Head of caudate nucleus (tissue), 42 donors: Measurements from ENCODE around the gene ESYT2.
"Not testable (repeated sequence)": the region's sequence is repeated elsewhere in the genome, so short reads cannot be mapped to it uniquely, and the experiment has no call there.

Experiments
- DNase-seq, 42 donors: peaks; one replicate each; pipeline versions ENCODE4 v3.0.0 to v3.0.0-alpha.2; 2020 to 2021; ENCODE audit warnings: mixed read lengths in 7 of 42
- intact Hi-C: fragments of 100-400 bp; cut with DNase I; formaldehyde crosslinking; loops from one replicate; pipeline ENCODE4 v1.15.0; 2022

ESYT2 gene

GRCh38 chr7:158858592-158859503 is 29.5 kb upstream of the ESYT2 start:
- peak in 1 of 42 donors; percentile 29 for DNase-seq
- intact Hi-C loops, result loop anchor here (10.0 kb wide), 1 partner anchor 154 kb away; the partner anchor contains the start of gene NCAPG2

GRCh38 chr7:158856883-158857668 is 27.8 kb upstream of the ESYT2 start:
- peak in 3 of 42 donors; percentile 3 to 40 (median 30) for DNase-seq
- intact Hi-C loops, result loop anchor here (10.0 kb wide), 1 partner anchor 152 kb away; the partner anchor contains the start of gene NCAPG2

- peak in 1 of 42 donors; percentile 30 for DNase-seq
- intact Hi-C loops, result loop anchor here (10.0 kb wide), 1 partner anchor 150 kb away; the partner anchor contains the start of gene NCAPG2
These were observed 25.4 kb upstream of the ESYT2 start for GRCh38 chr7:158854681-158855081.

GRCh38 chr7:158850545-158851102 is 21.3 kb upstream of the ESYT2 start:
- DNase-seq, result peak in 2 of 42 donors; percentile 1 to 25
- intact Hi-C loops, result loop anchor here (10.0 kb wide), 1 partner anchor 146 kb away; the partner anchor contains the start of gene NCAPG2

GRCh38 chr7:158849768-158850544 is 20.6 kb upstream of the ESYT2 start:
- no peak for DNase-seq
- intact Hi-C loops, result loop anchor here (10.0 kb wide), 1 partner anchor 145 kb away; the partner anchor contains the start of gene NCAPG2

DNA sequence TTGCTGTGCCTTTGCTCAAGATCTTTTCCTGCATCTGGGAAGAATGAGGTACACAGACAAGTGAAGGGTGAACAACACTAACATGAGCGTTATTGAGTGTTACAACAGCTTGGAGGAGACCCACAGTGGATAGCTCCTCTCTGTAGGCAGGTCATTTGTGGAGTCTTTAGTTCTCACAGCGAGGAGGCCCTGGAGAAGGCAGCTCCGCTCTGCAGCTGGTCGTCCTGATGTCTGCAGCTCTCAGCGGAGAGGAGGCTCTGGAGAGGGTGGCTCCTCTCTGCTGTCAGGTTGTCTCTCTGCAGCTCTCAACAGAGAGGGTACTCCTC is 20.1 kb upstream of the ESYT2 start:
- DNase-seq, result no peak
- intact Hi-C loops, result no loop called here

DNA sequence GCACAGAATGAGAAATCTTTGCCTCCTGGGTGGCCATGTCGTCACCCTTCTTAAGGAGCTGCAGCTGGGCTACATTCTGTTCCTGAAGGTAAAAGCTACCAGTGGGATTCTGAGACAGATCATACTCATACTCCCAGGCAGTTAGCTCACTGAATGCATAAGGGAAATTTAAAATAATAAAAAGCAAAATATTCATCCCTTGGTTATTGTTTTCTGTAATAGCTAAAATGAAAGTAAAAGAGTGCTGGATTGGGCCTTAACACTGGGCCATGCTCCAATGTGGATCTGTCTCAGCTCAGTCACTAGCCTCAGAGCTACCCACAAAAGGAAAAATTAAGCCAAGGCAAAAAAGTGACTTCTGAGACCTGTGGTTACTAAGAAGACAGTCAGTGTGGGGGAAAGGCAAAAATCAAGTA is 18.1 kb upstream of the ESYT2 start:
- intact Hi-C loops, result no loop called here

DNA sequence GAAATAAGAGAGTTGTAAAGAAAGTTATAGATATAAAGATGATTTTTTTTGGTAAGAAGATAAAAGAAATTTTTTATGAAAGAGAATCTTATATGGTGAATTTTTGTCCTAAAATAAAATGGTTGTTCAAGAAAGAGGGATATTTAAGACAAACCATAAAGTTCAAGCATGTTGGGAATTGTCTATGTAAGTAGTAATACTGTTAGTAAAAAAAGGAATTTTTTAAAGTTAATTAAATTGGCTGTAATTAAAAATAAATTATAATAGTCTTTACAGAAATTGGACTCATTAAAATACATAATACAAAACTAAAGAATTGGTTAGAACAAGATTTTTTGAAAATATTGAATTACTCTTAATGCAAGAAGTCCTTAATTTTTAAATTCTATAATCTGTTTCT is 17.0 kb upstream of the ESYT2 start:
- intact Hi-C loops, result no loop called here

More for the DNA sequence above, 18.1 kb upstream of the ESYT2 start:
- peak in 1 of 42 donors; percentile 25 for DNase-seq

GRCh38 chr7:158843771-158844170 is 14.5 kb upstream of the ESYT2 start:
- intact Hi-C loops, result no loop called here

More for the DNA sequence above, 17.0 kb upstream of the ESYT2 start:
- DNase-seq, result no peak

GRCh38 chr7:158842486-158842885 is 13.2 kb upstream of the ESYT2 start:
- intact Hi-C loops, result no loop called here
- no peak for DNase-seq

More at GRCh38 chr7:158843771-158844170, 14.5 kb upstream of the ESYT2 start:
- peak in 1 of 42 donors; percentile 25 for DNase-seq

- intact Hi-C loops, result no loop called here
- DNase-seq, result no peak
These were observed 11.3 kb upstream of the ESYT2 start for GRCh38 chr7:158840604-158841003.

DNA sequence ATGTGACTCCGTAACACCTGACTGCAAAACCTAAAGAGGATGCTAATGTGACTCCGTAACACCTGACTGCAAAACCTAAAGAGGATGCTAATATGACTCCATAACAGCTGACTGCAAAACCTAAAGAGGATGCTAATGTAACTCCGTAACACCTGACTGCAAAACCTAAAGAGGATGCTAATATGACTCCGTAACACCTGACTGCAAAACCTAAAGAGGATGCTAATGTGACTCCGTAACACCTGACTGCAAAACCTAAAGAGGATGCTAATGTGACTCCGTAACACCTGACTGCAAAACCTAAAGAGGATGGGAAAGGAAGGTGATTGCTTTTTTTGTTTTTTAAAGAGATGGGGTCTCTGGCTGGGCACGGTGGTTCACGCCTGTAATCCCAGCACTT is 9.9 kb upstream of the ESYT2 start:
- intact Hi-C loops, result not testable (repeated sequence)
- peak in 1 of 42 donors; percentile 2 for DNase-seq

DNA sequence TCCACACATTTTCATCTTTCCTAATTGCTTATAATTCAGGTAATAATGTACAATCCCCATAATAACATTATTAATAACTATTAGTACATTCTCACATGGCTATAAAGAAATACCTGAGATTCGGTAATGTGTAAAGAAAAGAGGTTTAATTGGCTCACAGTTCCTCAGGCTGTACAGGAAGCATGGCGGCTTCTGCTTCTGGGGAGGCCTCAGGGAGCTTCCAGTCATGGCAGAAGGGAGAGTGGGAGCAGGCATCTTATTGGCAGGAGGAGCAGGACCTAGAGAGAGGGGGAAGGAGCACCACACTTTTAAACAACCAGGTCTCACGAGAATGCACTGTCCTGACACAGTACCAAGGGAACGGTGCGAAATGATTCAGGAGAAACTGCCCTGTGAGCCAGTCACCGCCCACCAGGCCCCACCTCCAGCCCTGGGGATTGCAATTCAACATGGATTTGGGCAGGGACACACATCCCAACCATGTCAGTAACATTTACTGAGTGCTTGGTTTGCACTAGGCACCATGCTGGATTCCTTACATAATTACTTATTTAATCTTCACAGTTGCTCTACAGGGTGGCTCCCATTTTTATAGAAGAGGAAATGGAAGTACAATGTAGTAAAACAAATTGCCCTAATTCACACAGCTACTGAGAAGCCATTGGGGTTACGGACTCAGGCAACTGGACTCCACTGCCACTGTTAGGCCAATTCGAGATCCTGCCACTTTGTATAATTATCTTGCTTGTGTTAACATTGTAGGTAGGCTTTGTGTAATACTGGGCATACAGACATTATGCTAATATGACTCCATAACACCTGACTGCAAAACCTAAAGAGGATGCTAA is 8.7 kb upstream of the ESYT2 start:
- DNase-seq, result peak in 1 of 42 donors; percentile 22
- intact Hi-C loops, result no loop called here

GRCh38 chr7:158836692-158837091 is 7.4 kb upstream of the ESYT2 start:
- intact Hi-C loops, result no loop called here
- DNase-seq, result peak in 1 of 42 donors; percentile 5

- DNase-seq, result peak in 1 of 42 donors; percentile 26
- intact Hi-C loops, result no loop called here
These were observed 5.8 kb upstream of the ESYT2 start for GRCh38 chr7:158834878-158835784.

DNA sequence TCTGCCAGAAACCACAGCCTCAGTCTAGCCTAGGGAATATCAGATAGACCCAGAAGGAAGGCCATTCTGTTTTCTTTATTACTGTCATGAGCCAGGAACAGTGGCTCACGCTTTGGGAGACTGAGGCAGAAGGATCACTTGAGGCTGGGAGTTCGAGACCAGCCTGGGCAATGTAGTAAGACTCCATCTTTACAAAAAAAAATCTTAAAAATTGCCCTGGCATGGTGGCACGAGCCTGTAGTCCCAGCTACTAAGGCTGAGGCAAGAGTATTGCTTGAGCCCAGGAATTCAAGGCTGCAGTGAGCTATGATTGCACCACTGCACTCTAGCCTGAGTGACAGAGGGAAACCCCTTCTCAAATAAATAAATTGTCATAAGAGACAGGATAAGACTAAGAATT is 3.7 kb upstream of the ESYT2 start:
- intact Hi-C loops, result no loop called here

DNA sequence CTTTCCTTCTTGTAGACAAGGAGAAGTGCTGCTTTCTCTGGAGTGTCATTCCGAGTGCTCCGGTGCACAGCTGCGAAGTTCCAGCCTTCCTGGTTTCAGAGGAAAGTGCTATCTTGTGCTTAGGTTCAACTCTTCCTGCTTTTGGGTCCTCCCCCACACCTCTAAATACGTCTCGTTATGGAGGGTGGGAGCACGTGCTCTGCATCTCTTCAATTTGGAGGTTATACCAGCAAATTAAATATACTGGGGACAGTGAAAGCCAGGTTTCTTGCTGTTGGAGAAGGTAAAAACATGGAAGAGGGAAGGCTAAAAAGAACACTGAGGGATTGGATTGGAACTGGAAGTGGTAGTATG is 2.4 kb upstream of the ESYT2 start:
- intact Hi-C loops, result no loop called here
- DNase-seq, result peak in 1 of 42 donors; percentile 24

More for the DNA sequence above, 3.7 kb upstream of the ESYT2 start:
- DNase-seq, result peak in 1 of 42 donors; percentile 6
